NCI-H2196 treated with DMSO at 0.1 percent for 48 hours (cell line): ENCODE data around the gene TMEM135.
A peak's percentile ranks its signal among the peaks of the same experiment; 100 is the strongest.
"Not testable (repeated sequence)": the region's sequence is repeated elsewhere in the genome, so short reads cannot be mapped to it uniquely, and the experiment has no call there.

Experiments
- DNase-seq: peaks from one replicate; lab custom pipeline; 2025; ENCODE audit not compliant: unreplicated experiment; lab: John Stamatoyannopoulos, UW

Gene TMEM135

DNA sequence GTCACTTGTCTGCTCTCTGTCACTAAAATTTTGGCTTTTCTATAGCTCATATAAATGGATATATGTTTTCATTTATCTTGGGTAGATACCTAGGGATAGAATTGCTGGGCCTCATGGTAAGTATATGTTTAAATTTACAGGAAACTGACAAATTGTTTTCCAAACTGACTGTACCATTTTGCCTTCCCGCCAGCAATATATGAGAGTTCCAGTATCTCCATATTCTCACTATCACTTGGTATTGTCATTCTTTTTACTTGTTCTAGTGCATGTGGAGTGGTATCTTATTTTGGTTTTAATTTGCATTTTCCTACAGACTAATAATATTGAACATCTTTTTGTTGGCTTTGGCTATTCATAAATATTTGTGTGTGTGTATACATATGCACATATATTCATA, 101.7 kb downstream of the TMEM135 start:
- DNase-seq = no peak

DNA sequence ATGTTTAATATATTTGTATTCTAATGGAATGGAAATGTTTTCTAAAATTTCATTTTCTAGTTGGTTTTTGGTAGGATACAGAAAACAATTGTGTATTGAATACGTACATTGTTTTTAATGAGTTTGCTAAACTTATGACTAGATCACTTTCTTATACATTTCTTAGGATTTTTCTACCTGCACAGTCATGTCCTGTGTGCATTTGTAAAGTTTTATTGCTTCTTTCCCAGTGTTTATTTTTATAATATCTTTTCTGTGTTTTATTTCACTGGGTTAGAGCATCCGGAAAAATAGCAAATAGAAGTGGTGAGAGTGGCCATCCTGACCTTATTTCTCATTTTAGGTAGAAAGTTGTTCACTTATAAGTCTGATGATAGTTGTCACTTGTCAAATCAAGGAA, 103.6 kb downstream of the TMEM135 start:
- DNase-seq = no peak

DNA sequence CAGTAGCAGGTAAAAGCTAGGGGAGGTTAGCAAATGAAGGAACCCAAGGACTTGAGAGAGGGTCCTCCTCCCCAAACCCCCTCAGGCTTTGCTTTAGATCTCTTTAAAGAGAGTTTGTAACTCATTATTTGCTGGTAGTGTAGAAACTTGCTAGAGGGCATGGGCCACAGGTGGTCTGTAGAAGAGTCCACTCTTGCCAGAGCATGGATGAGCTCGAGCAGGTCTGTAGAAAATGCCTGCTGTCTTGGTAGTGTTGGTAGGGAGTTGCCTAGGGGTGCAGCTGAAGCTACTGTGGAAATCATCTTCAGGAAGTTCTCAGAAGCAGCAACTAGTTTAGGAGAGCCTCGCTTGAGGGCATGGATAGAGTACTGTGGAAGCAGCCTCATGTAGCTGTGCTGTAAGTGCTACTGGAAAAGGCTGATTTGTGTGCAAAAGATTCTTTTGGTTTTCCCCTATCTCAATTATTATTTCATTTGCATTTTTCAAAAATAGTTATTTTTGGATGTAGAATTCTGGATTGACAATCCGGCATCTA, 104.3 kb downstream of the TMEM135 start:
- no peak for DNase-seq

DNA sequence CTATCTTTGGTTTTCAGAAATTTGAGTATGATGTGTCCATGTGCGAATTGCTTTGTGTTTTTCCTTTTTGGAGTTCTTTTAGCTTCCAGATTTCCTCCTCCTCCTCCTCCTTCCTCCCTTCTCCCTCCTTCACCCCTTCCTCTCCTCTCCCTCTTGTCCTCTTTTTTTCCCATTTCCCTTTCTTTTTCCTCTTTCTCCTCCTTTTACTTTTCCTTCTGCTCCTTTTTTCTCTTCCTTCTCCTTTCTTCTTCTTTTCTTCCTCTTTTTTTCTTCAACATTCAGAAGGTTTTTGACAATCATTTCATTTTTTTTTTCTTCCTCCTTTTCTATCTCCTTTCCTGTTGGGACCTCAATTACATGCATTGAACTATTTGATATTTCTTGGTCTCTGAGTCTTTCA, 104.9 kb downstream of the TMEM135 start:
- no peak for DNase-seq

DNA sequence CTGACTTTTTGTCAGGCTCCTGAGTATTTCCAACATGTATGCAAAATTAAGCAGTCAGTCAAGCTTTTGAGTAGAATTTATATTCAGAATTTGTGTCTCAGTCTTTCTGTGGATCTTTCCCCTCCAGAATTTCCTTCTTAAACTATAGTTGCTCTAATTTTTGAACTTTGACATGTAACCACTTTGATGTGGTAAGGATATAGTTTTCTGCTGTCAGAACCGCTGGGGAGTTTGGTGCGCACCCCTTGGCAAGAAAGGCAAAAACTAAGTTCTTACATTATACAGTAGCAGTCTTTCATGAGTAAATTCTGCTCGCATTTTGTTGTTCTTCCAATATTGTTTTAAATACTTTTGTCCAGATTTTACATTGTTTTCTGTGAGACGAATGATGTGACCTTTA, 105.9 kb downstream of the TMEM135 start:
- DNase-seq = no peak

DNA sequence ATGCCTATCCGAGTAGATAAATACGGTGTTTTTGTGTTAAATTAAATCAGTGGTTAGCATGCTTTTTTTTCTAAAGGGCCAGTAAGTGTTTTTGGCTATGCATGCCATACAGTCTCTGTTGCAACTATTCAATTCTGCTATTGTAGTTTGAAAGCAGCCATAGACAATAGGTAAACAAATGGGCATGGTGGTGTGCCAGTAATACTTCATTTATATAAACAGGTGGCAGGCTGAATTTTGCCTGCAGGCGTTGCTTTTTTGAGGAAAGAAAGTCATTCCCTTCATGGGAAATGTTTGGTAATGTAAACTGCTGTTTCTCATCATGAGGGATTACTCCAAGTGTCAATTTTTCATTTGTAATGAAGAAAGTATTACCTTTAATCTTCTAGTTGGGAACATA, 106.5 kb downstream of the TMEM135 start:
- DNase-seq = no peak

DNA sequence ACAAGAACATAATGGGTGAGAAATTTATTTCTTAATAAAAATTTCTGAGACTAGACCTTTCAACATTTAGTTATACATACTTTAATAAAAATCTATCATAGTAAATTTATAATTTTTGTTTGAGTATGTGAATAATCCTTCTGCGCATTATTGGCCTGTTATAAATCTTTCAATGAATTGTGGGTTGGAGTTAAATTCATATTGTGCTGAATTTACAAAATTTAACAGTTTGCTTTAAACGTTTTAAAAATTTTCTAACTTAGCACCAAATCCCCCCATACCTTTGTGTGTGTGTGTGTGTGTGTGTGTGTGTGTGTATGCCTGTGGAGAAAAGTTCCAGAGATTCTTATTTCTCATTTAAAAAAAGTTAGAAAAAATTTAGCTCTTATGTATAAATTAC, 111.0 kb downstream of the TMEM135 start:
- DNase-seq = no peak

DNA sequence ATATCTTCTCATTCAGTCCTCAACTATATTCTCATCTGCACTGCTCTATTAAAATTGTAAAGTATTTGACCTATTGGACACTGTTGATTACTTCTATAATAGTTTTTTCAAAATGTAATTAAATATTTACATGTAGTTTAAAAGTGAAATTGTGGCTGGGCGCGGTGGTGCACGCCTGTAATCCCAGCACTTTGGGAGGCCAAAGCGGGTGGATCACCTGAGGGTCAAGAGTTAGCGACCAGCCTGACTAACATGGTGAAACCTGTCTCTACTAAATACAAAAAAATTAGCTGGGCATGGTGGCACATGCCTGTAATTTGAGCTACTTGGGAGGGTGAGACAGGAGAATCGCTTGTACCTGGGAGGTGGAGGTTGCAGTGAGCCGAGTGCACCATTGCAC, 112.0 kb downstream of the TMEM135 start:
- DNase-seq = not testable (repeated sequence)

DNA sequence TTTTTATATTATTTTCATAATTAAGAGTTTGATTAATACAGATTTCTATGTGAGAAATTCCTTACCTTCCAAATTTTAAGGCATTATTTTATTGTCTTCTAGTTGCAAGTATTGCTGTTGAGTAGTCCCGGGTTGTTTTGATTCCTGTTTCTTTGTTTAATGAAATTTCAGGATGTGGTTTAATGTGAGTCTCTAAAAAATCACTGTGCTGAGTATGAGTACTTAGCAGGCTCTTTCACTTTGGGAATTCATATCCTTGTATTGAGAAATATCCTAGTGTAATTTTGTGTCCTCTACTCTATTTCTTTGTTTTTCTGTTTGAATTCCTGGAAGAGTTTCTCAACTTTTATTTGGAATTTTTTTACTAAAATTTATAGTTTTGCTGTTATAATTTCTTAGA, 113.2 kb downstream of the TMEM135 start:
- DNase-seq = no peak

DNA sequence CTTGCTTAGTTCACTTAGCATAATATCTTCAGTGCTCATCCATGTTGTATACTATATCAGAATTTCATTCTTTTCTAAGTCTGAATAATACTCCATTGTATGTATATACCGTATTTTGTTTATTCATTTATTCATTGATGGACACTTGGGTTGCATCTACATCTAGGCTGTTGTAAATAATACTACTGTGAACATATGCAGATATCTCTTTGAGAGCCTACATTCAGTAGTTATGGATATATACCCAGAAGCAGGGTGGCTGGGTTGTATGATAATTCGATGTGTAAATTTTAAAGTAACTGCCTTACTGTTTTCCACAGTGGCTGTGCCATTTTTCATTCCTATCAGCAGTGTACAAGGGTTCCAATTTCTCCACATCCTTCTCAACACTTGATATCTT, 116.5 kb downstream of the TMEM135 start:
- DNase-seq = no peak

DNA sequence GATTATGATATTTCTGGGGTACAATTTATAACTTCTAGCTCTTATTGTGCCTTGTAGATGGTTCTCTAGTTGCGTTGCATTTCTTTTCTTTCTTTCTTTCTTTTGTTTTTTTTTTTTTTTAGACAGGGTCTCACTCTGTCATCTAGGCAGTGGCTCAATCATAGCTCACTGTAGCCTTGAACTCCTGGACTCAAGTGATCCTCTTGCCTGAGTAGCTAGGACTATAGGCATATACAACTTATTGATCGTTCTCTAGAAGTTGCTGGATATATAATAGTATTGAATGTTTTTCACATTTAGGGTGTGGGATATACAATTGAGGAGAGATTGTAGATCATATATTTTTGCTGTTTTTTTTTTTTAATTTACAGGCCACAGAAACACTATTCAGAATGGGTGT, 119.2 kb downstream of the TMEM135 start:
- DNase-seq = no peak

DNA sequence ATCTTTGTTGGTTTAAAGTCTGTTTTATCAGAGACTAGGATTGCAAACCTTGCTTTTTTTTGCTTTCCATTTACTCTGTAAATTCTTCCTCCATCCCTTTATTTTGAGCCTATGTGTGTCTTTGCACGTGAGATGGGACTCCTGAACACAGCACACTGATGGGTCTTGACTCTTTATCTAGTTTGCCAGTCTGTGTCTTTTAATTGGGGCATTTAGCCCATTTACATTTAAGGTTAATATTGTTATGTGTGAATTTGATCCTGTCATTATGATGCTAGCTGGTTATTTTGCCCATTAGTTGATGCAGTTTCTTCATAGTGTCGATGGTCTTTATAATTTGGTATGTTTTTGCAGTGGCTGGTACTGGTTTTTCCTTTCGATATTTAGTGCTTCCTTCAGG, 131.3 kb downstream of the TMEM135 start:
- not testable (repeated sequence) for DNase-seq

DNA sequence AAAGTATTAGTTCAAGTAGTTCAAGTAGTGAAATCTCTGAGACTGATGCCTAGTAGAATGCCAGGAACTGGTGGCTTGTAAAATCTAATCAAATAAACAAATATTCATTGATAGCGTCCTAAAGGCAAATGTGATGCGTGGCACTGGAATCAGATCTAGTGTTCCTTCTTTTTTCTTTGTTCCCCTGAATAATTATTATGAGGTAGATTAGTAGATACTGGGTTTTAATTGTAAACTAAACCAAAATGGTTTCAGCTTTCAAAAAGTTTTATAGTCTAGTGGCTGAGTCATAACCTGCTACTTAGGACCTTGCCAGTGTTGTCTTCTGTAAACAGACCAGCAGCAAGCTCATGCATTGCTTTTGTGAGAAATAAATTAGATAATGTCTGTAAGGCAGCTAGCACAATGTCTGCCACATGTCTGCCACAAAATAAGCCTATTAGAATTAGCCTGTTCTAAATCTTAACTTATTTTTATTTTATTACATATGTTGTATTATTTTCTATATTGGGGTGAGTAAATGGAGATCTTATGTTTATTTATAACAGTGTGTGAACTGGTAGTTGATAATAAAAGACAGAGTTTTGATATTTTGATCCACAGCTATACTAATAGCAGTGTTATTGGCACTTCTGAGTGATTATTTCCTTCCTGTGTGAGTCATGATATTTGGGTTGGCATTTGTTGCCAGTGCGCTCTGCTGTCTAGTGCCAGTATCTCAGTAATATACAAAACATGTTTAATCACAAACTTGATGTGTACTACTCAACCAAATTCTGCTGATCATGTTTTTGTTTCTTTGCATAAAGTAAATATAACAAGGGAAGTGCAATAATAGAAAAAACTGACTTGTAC, 135.7 kb downstream of the TMEM135 start:
- DNase-seq = peak; percentile 62

DNA sequence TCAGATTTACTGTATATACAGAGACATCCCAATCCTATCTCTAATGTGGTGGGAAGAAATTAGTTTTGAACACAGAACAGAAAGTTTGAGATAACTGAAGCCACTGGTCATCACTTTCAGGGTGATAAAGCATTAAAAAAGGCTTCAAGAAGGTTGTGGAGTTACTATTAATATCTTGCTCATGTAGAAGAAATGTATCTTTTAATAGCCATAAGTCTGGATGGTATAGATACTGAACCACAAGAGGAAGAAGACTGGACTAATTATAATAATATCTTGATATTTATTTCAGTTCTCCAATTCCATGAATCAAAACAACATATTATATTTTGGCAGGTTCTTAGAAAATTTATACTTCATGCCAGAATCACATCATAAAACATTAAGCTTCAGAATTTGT, 137.1 kb downstream of the TMEM135 start:
- DNase-seq = no peak

DNA sequence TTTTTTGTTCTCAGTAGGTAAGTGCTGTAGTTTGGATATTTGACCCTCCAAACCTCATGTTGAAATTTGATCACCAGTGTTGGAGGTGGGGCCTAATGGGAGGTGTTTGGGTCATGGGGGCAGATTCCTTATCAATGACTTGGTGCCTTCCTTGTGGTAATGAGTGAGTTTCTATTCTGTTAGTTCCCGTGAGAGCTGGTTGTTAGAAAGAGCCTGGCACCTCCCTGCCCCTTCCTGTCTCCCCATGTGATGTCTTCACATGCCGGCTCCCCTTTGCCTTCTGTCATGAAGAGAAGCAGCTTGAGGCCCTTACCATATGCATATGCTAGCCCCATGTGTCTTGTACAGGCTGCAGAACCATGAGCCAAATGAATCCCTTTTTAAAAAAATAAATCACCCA, 138.3 kb downstream of the TMEM135 start:
- DNase-seq = no peak

DNA sequence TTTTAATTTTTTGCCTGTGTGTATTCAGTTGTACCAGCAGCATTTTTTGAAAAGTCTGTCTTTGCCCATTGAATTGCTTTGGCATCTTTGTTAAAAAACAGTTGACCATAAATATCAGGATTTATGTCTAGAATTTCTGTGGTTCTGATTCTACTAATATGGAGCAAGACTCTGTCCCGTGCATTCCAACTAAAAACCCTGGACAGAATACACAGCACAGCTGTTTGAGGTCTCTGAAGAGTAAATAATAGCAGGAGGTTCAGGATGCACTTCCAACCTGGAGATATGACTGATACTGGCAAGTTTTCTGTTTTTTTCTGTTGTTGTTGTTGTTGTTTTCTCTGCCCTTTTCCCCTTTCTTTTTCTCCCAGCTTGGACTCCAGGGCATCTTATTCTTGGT, 141.9 kb downstream of the TMEM135 start:
- DNase-seq = no peak

DNA sequence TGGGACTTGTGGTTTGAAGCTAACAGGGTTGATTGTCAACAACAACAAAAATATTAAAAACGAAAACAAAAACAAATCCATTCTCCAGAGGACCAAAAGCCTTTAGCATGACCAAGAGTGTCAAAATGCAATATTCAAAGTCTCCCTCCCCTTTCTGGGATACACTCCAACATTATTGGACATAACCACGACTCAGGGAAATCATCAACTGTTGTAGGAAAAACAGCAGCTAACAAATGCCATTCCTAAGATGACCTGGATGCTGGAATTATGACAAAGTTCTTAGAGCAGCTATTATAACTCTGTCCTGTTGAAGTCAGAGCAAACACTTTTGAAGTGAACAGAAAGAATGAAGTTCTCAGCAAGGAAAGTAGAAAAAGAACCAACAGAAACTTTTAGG, 143.0 kb downstream of the TMEM135 start:
- no peak for DNase-seq

DNA sequence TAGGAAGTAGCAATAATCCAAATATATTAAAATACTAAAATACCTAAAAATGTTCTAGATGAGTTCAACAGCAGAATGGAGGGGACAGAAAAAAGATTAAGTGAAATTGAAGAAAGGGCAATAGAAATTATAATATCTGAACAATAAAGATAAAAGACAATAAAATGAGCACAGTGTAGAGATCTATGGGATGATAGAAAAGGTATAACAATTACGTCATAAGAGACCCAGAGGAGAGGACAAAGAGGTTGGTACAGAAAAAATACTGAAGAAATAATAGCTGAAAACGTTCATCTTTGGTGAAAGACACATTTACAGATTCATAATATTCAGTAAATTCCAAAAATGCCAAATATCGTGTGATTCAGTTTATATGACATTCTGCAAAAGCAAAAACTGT, 143.4 kb downstream of the TMEM135 start:
- no peak for DNase-seq

DNA sequence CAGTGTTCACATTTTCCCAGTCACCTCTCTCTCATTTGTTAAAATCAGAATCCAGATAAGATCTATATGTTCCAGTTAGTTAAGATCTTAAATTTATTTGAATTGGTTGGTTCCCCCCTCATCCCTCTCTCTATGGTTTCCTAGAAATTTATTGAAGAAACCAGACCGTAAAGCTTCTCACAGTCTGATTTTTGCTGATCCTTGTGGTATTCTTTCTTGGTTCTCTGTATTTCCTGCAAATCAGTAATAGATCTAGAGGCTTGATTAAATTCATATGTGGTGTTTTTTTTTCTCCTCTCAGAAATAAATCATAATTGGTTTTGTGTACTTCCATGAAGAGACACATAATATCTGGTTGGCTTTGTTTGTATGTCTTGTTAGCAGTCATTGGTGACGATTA, 147.5 kb downstream of the TMEM135 start:
- DNase-seq = no peak

DNA sequence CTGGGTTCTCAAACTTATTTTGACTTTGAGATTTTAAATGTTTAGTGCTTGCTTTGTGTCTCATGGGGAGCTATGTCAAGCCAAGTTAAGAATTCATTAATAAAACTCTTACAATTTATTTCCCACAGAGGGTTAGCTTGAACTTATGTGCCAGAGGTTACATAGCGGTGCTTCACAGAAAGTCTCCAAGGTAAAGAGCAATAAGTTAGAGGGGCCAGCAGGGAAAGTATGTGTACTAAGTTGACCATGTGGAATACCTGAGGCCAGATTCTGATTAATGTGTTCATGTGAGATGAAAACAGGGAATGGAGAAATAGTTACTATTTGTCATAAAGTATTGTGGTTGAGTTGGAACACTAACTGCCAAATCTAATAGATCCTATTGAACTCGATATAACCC, 149.3 kb downstream of the TMEM135 start:
- DNase-seq = no peak

DNA sequence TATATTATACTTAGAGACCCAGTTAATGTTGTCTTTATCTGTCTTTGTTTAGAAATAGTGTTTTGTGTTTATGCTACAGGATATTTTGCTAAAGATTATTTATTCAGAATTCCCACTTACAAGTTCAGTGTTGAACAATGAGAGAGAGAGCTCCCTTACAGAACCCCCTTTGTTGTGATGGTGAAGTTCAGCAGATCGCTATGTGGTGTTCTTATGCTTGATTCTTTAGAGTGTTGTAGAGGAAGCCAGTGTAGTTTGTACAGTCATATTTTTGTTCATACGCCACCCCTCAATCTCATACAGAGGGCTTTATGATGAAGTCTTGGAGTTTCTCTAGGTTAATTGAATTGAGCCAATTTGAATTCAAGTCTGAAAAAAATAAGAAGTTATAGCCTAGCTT, 150.2 kb downstream of the TMEM135 start:
- no peak for DNase-seq

DNA sequence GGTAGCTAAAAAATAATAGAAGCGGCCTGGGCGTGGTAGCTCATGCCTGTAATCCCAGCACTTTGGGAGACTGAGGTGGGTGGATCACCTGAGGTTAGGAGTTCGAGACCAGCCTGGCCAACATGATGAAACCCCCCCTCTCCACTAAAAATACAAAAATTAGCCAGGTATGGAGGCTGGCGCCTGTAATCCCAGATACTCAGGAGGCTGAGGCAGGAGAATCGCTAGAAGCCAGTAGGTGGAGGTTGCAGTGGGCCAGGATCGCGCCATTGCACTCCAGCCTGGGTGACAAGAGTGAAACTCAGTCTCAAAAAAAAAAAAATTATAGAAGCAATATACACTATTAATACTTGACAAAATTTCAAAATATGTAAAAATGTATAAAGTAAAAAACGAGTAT, 150.7 kb downstream of the TMEM135 start:
- DNase-seq = not testable (repeated sequence)

DNA sequence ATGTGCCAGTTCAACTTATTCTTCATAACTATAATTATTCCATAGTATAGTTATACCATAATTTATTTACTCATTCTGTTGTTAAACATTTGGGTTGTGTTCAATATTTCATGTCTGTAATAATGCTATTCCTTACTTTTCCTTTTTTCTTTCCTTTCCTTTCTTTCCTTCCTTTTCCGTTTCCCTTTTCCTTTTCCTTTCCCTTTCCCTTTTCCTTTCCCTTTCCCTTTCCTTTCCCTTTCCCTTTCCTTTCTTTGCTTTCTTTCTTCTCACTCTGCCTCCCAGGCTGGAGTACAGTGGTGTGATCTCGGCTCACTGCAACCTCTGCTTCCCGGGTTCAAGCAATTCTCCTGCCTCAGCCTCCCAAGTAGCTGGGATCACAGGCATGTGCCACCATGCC, 151.2 kb downstream of the TMEM135 start:
- not testable (repeated sequence) for DNase-seq
